Measurements from ENCODE around the gene CCDC187.

Gene CCDC187

GRCh38 chr9:136233411-136233810 lies 70.5 kb downstream of the CCDC187 start:
- no peak overlapping the region for H3K27ac ChIP-seq (ENCODE audit: low read depth, low read length)
- H3K27me3 ChIP-seq (ENCODE audit: control insufficient read depth, low read length): no peaks in the 10 kb centered on the region
- peaks cover 6% of the 10 kb centered on the region for H3F3A ChIP-seq (ENCODE audit: control insufficient read depth, insufficient read depth)
- peaks cover 10% of the 10 kb centered on the region; the same call in 1 of the 2 replicates for H4K20me1 ChIP-seq (ENCODE audit: control insufficient read depth, insufficient read depth, low read depth, low read length)
- peaks cover 99% of the 10 kb centered on the region for H3K36me3 ChIP-seq (ENCODE audit: control insufficient read depth, low read length)
- no peaks in the 10 kb centered on the region for H3K9me2 ChIP-seq (replicated peaks; ENCODE audit: control insufficient read depth, low read length)
- H3K9me3 ChIP-seq (ENCODE audit: control insufficient read depth, insufficient read depth, low read length): no peaks in the 10 kb centered on the region
- peaks cover 100% of the 10 kb centered on the region for H3K79me2 ChIP-seq (ENCODE audit: control insufficient read depth, low read length)
- H3K4me3 ChIP-seq (ENCODE audit: low read length): no peak overlapping the region
- TF ChIP-seq EZH2phosphoT487 (IDR thresholded peaks at IDR 0.05; ENCODE audit: borderline replicate concordance, low read length): no peak
- TF ChIP-seq CTCF (IDR thresholded peaks at IDR 0.05; ENCODE audit: low read depth, low read length, poor library complexity, severe bottlenecking): no peak
- no peak overlapping the region for H3K4me2 ChIP-seq (ENCODE audit: low read length)
- peaks cover 71% of the 10 kb centered on the region for H3K4me1 ChIP-seq (ENCODE audit: control insufficient read depth, low read length)

- Histone ChIP-seq H3K4me2 (ENCODE audit: low read length) (no peak overlapping the region), H3K4me1 (ENCODE audit: control insufficient read depth, low read length) (peaks cover 71% of the 10 kb centered on the region), H3K27ac (ENCODE audit: low read depth, low read length) (no peak overlapping the region), H3K36me3 (ENCODE audit: control insufficient read depth, low read length) (peaks cover 99% of the 10 kb centered on the region), H4K20me1 (ENCODE audit: control insufficient read depth, insufficient read depth, low read depth, low read length) (peaks cover 10% of the 10 kb centered on the region; the same call in 1 of the 2 replicates), H3K9me2 (replicated peaks; ENCODE audit: control insufficient read depth, low read length) (no peaks in the 10 kb centered on the region), H3F3A (ENCODE audit: control insufficient read depth, insufficient read depth) (peaks cover 11% of the 10 kb centered on the region), H3K27me3 (ENCODE audit: control insufficient read depth, low read length) (no peaks in the 10 kb centered on the region), H3K9me3 (ENCODE audit: control insufficient read depth, insufficient read depth, low read length) (no peaks in the 10 kb centered on the region), H3K4me3 (ENCODE audit: low read length) (no peak overlapping the region), H3K79me2 (ENCODE audit: control insufficient read depth, low read length) (peaks cover 100% of the 10 kb centered on the region)
- no peak for TF ChIP-seq EZH2phosphoT487 (IDR thresholded peaks at IDR 0.05; ENCODE audit: borderline replicate concordance, low read length)
- TF ChIP-seq CTCF (IDR thresholded peaks at IDR 0.05; ENCODE audit: low read depth, low read length, poor library complexity, severe bottlenecking): no peak
These were observed 70.9 kb downstream of the CCDC187 start for GRCh38 chr9:136232969-136233368.

GRCh38 chr9:136231478-136232297 lies 72.2 kb downstream of the CCDC187 start:
- H3K27ac ChIP-seq (ENCODE audit: low read depth, low read length): no peak overlapping the region
- no peaks in the 10 kb centered on the region for H3K9me2 ChIP-seq (replicated peaks; ENCODE audit: control insufficient read depth, low read length)
- H3F3A ChIP-seq (ENCODE audit: control insufficient read depth, insufficient read depth): peaks cover 21% of the 10 kb centered on the region
- H3K79me2 ChIP-seq (ENCODE audit: control insufficient read depth, low read length): peaks cover 100% of the 10 kb centered on the region
- H3K4me3 ChIP-seq (ENCODE audit: low read length): no peak overlapping the region
- H3K4me2 ChIP-seq (ENCODE audit: low read length): no peak overlapping the region
- peaks cover 78% of the 10 kb centered on the region for H3K4me1 ChIP-seq (ENCODE audit: control insufficient read depth, low read length)
- no peaks in the 10 kb centered on the region for H3K9me3 ChIP-seq (ENCODE audit: control insufficient read depth, insufficient read depth, low read length)
- H3K36me3 ChIP-seq (ENCODE audit: control insufficient read depth, low read length): peaks cover 99% of the 10 kb centered on the region
- peaks cover 10% of the 10 kb centered on the region; the same call in 1 of the 2 replicates for H4K20me1 ChIP-seq (ENCODE audit: control insufficient read depth, insufficient read depth, low read depth, low read length)
- no peaks in the 10 kb centered on the region for H3K27me3 ChIP-seq (ENCODE audit: control insufficient read depth, low read length)
- TF ChIP-seq EZH2phosphoT487 (IDR thresholded peaks at IDR 0.05; ENCODE audit: borderline replicate concordance, low read length): no peak
- TF ChIP-seq CTCF (IDR thresholded peaks at IDR 0.05; ENCODE audit: low read depth, low read length, poor library complexity, severe bottlenecking): no peak
